Loucy (cell line): Measurements from ENCODE around the gene FEN1.
A peak's percentile ranks its signal among the peaks of the same experiment; 100 is the strongest.

ENCODE experiments used
- H2AFZ ChIP-seq: fragments of 200-600 bp; sonication (generic); 2 replicates; pipeline ENCODE4 v1.6.0; 2016; ENCODE audit warnings: antibody characterized with exemption, mild to moderate bottlenecking, low read length, moderate library complexity
- H3F3A ChIP-seq: fragments of 200-600 bp; 2 replicates; pipeline ENCODE4 v1.6.0; 2016; ENCODE audit warnings: antibody characterized with exemption, low read depth, mild to moderate bottlenecking
- H3K27me3 ChIP-seq: fragments of 200-600 bp; sonication (generic); 2 replicates; pipeline ENCODE4 v1.6.1; 2014; ENCODE audit warnings: low read length, mild to moderate bottlenecking; ENCODE audit not compliant: insufficient read depth, poor library complexity, severe bottlenecking
- H3K36me3 ChIP-seq: fragments of 200-600 bp; sonication (generic); 2 replicates; pipeline ENCODE4 v1.6.1; 2016; ENCODE audit warnings: low read length; ENCODE audit not compliant: insufficient read depth
- H3K4me1 ChIP-seq: fragments of 200-600 bp; sonication (generic); 2 replicates; pipeline ENCODE4 v1.5.1; 2014; ENCODE audit warnings: low read length, mild to moderate bottlenecking; ENCODE audit not compliant: insufficient read depth, poor library complexity, severe bottlenecking
- H3K4me2 ChIP-seq: fragments of 200-600 bp; sonication (generic); 2 replicates; pipeline ENCODE4 v1.6.0; 2014; ENCODE audit warnings: antibody characterized with exemption, low read length, low read depth, mild to moderate bottlenecking; ENCODE audit not compliant: poor library complexity, severe bottlenecking
- H3K4me3 ChIP-seq: fragments of 200-600 bp; sonication (generic); 2 replicates; pipeline ENCODE4 v1.5.1; 2014; ENCODE audit warnings: low read length, mild to moderate bottlenecking, mixed read lengths; ENCODE audit not compliant: poor library complexity, severe bottlenecking
- H3K79me2 ChIP-seq: fragments of 200-600 bp; sonication (generic); 2 replicates; pipeline ENCODE4 v1.6.1; 2014; ENCODE audit warnings: low read length; ENCODE audit not compliant: insufficient read depth
- H3K9ac ChIP-seq: fragments of 200-600 bp; sonication (generic); 2 replicates; pipeline ENCODE4 v1.6.0; 2014; ENCODE audit warnings: mild to moderate bottlenecking, low read depth, low read length, moderate library complexity; ENCODE audit not compliant: poor library complexity, severe bottlenecking
- H3K9me2 ChIP-seq: fragments of 200-600 bp; sonication (generic); replicated peaks from 2 replicates; pipeline ENCODE4 v1.6.1; 2016; ENCODE audit warnings: low read depth, low read length, mixed read lengths
- H3K9me3 ChIP-seq: fragments of 200-600 bp; sonication (generic); 2 replicates; pipeline ENCODE4 v1.6.1; 2014; ENCODE audit warnings: mild to moderate bottlenecking, antibody characterized with exemption, low read length, low read depth; ENCODE audit not compliant: insufficient read depth
- H4K20me1 ChIP-seq: fragments of 200-600 bp; sonication (generic); 2 replicates; pipeline ENCODE4 v1.6.0; 2014; ENCODE audit warnings: antibody characterized with exemption, low read length, mild to moderate bottlenecking; ENCODE audit not compliant: insufficient read depth, poor library complexity, severe bottlenecking
- EZH2phosphoT487 ChIP-seq: fragments of 200-600 bp; IDR thresholded peaks from 2 replicates; pipeline ENCODE4 v1.6.1; 2018; ENCODE audit warnings: antibody characterized with exemption, mild to moderate bottlenecking, moderate library complexity, borderline replicate concordance
- TF ChIP-seq, protein P1 (sequence below): fragments of 200-600 bp; sonication (generic); conservative IDR thresholded peaks from 2 replicates; pipeline ENCODE4 v1.5.1; 2014; ENCODE audit warnings: mild to moderate bottlenecking, antibody characterized with exemption, low read length

The FEN1 gene

DNA sequence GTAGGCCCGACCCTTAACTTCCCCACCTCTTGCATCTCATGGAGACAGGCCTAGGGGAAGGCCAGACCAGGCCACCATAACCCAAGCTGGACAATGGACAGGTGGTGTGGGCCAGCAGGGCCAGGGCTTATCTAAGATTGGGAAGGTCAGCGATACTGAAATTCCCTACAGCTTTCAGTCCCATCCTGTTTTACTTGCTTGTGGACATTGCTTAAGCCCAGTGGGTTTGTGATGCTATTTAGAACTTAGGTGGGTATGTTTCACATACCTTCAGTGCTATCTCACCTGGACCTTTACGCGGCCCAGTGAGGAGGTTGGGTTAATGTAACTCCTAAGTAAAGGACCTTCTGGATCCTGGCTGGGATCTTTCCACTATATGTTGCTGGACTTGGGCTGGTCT lies 37.1 kb downstream of the FEN1 start:
- Histone ChIP-seq H3K27me3 (peaks cover 12% of the 10 kb centered on the region), H3K4me1 (peaks cover 59% of the 10 kb centered on the region), H3K36me3 (0 out of 2 replicates have a peak, but pooled peaks cover 4% of the 10 kb centered on the region), H3K9me2 (no peaks in the 10 kb centered on the region), H3K9ac (peak overlapping the region; percentile 96), H3F3A (peaks cover 20% of the 10 kb centered on the region), H2AFZ (no peak overlapping the region), H3K9me3 (no peaks in the 10 kb centered on the region), H3K4me2 (peak overlapping the region; percentile 95), H3K4me3 (peak overlapping the region; percentile 84), H3K79me2 (peaks cover 84% of the 10 kb centered on the region), H4K20me1 (peaks cover 45% of the 10 kb centered on the region)
- TF ChIP-seq, protein P1, sequence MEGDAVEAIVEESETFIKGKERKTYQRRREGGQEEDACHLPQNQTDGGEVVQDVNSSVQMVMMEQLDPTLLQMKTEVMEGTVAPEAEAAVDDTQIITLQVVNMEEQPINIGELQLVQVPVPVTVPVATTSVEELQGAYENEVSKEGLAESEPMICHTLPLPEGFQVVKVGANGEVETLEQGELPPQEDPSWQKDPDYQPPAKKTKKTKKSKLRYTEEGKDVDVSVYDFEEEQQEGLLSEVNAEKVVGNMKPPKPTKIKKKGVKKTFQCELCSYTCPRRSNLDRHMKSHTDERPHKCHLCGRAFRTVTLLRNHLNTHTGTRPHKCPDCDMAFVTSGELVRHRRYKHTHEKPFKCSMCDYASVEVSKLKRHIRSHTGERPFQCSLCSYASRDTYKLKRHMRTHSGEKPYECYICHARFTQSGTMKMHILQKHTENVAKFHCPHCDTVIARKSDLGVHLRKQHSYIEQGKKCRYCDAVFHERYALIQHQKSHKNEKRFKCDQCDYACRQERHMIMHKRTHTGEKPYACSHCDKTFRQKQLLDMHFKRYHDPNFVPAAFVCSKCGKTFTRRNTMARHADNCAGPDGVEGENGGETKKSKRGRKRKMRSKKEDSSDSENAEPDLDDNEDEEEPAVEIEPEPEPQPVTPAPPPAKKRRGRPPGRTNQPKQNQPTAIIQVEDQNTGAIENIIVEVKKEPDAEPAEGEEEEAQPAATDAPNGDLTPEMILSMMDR, result no peak
- no peak for TF ChIP-seq EZH2phosphoT487

GRCh38 chr11:61830237-61831105 lies 37.8 kb downstream of the FEN1 start:
- H3K4me2 ChIP-seq, result peak overlapping the region; percentile 95
- no peaks in the 10 kb centered on the region for H3K9me3 ChIP-seq
- peaks cover 45% of the 10 kb centered on the region for H4K20me1 ChIP-seq
- no peak overlapping the region for H2AFZ ChIP-seq
- TF ChIP-seq EZH2phosphoT487, result no peak
- TF ChIP-seq, protein P1, result no peak
- peaks cover 12% of the 10 kb centered on the region for H3K27me3 ChIP-seq
- peaks cover 25% of the 10 kb centered on the region for H3F3A ChIP-seq
- peaks cover 88% of the 10 kb centered on the region for H3K79me2 ChIP-seq
- peak overlapping the region; percentile 96 for H3K9ac ChIP-seq
- peak overlapping the region; percentile 84 for H3K4me3 ChIP-seq
- H3K4me1 ChIP-seq, result peaks cover 65% of the 10 kb centered on the region
- no peaks in the 10 kb centered on the region for H3K9me2 ChIP-seq
- H3K36me3 ChIP-seq, result 0 out of 2 replicates have a peak, but pooled peaks cover 4% of the 10 kb centered on the region

DNA sequence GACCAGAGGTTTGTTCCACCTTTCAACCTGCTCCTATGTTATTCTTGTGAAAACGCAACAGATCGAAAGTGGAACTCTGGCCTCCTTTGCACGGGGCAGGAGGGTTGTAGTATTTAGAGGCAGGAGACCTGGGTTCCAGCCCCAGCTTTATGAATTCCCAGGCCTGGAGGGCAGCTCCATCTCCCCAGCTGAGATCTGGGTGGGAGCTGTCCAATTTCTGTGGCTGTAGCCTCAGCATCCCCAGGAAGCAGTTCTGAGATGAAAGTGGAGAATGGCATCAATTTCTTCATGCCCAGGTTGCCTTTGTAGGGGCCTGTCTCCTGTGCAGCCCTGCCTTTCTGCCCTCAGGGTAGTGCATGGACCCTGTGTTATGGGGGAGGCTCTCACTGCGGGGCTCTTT lies 39.5 kb downstream of the FEN1 start:
- H3K9me3 ChIP-seq, result no peaks in the 10 kb centered on the region
- H3K79me2 ChIP-seq, result peaks cover 89% of the 10 kb centered on the region
- H3K27me3 ChIP-seq, result peaks cover 12% of the 10 kb centered on the region
- no peak for TF ChIP-seq EZH2phosphoT487
- TF ChIP-seq, protein P1, result no peak
- H4K20me1 ChIP-seq, result peaks cover 52% of the 10 kb centered on the region
- peaks cover 69% of the 10 kb centered on the region for H3K4me1 ChIP-seq
- H2AFZ ChIP-seq, result no peak overlapping the region
- 0 out of 2 replicates have a peak, but pooled peaks cover 4% of the 10 kb centered on the region for H3K36me3 ChIP-seq
- peak overlapping the region; percentile 96 for H3K9ac ChIP-seq
- peaks cover 29% of the 10 kb centered on the region for H3F3A ChIP-seq
- H3K4me3 ChIP-seq, result peak overlapping the region; percentile 84
- peak overlapping the region; percentile 95 for H3K4me2 ChIP-seq
- no peaks in the 10 kb centered on the region for H3K9me2 ChIP-seq
